Memory B cell (primary cell): ENCODE measurements around the gene TMEM108.

Source experiments
- ATAC-seq: fragments of 150-1000 bp; cut with Tn5 transposase; 2 replicates; pipeline ENCODE4 v1.10.0; 2021; ENCODE audit warnings: low read depth, mild to moderate bottlenecking, moderate library complexity
- DNase-seq, 2 donors: peaks; one replicate each; pipeline ENCODE4 v3.0.0; 2022; ENCODE audit warnings: low spot score in 2 of 2
- H3K27ac Mint-ChIP-seq: one replicate; pipeline ENCODE4 v1.8.0; 2022; ENCODE audit warnings: mild to moderate bottlenecking, moderate library complexity, mixed read lengths
- H3K27me3 Mint-ChIP-seq: one replicate; pipeline ENCODE4 v1.8.0; 2022; ENCODE audit warnings: mixed read lengths
- H3K36me3 Mint-ChIP-seq: one replicate; pipeline ENCODE4 v1.8.0; 2022; ENCODE audit warnings: mild to moderate bottlenecking, mixed read lengths
- H3K4me1 Mint-ChIP-seq: one replicate; pipeline ENCODE4 v1.8.0; 2022; ENCODE audit warnings: mixed read lengths
- H3K4me3 Mint-ChIP-seq: one replicate; pipeline ENCODE4 v1.8.0; 2022; ENCODE audit warnings: mild to moderate bottlenecking, moderate library complexity, mixed read lengths
- H3K9me3 Mint-ChIP-seq: one replicate; pipeline ENCODE4 v1.8.0; 2022; ENCODE audit warnings: mixed read lengths

The TMEM108 gene

GRCh38 chr3:133442518-133442917, 404.3 kb downstream of the TMEM108 start:
- H3K4me1 Mint-ChIP-seq: peaks cover 45% of the 10 kb centered on the region
- no peak for ATAC-seq
- no peak for DNase-seq
- H3K4me3 Mint-ChIP-seq: no peak overlapping the region
- H3K27me3 Mint-ChIP-seq: no peaks in the 10 kb centered on the region
- H3K9me3 Mint-ChIP-seq: peaks cover 7% of the 10 kb centered on the region
- peaks cover 8% of the 10 kb centered on the region for H3K36me3 Mint-ChIP-seq
- H3K27ac Mint-ChIP-seq: no peak overlapping the region

GRCh38 chr3:133443649-133444422, 405.6 kb downstream of the TMEM108 start:
- Mint-ChIP-seq H3K4me3 (no peak overlapping the region), H3K4me1 (peaks cover 50% of the 10 kb centered on the region), H3K9me3 (peaks cover 7% of the 10 kb centered on the region), H3K36me3 (peaks cover 8% of the 10 kb centered on the region), H3K27ac (no peak overlapping the region), H3K27me3 (no peaks in the 10 kb centered on the region)
- ATAC-seq (no peak), DNase-seq (no peak)

DNA sequence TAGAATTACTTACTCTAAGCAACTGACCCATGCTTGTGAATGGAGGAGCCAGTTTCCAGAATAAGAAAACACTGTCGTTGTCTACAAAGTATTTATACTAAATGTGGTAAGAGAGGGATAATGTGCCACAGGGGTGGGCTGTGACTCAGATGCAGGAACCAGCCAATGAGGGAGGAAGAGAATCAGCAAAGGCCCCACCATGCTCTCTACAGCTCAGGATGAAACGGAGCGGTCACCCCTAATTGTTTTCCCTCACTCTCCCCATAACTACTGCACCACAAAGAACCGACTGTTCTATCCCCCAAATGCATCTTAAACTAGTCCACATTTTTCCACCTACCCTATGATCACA, 406.2 kb downstream of the TMEM108 start:
- Mint-ChIP-seq H3K9me3 (peaks cover 4% of the 10 kb centered on the region), H3K4me3 (no peak overlapping the region), H3K27ac (no peak overlapping the region), H3K4me1 (peaks cover 56% of the 10 kb centered on the region), H3K36me3 (peaks cover 5% of the 10 kb centered on the region), H3K27me3 (no peaks in the 10 kb centered on the region)
- DNase-seq: no peak
- no peak for ATAC-seq

DNA sequence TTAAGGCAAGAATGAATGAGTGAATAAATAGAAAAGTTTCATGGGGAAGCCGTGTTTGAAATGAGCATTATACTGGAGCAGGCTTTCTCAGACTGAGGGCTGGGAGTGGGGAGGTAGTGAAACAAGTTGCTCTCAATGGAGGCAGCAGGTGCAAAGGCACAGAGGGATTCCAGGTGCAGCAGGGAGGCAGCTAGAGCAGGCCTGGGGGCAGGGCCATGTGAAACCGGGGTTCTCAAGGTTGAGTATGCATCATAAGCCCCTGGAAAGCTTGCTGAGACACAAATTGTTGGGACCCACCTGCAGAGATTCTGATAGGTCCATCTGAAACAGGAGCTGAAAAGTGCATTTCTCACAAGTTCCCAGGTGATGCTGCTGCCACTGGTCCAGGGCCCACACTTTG, 406.9 kb downstream of the TMEM108 start:
- Mint-ChIP-seq H3K27ac (no peak overlapping the region), H3K9me3 (peaks cover 1% of the 10 kb centered on the region), H3K4me1 (peaks cover 60% of the 10 kb centered on the region), H3K36me3 (no peaks in the 10 kb centered on the region), H3K4me3 (no peak overlapping the region), H3K27me3 (peaks cover 1% of the 10 kb centered on the region)
- DNase-seq: no peak
- no peak for ATAC-seq
